NB4 (cell line): ENCODE data around the gene COL23A1.

Experiments used
- DNase-seq: peaks from one replicate; pipeline ENCODE4 v3.0.0; 2010; ENCODE audit warnings: low read depth
- H3K4me3 ChIP-seq: one replicate; pipeline ENCODE4 v1.5.1; 2011; ENCODE audit warnings: mild to moderate bottlenecking, low read depth, low read length, moderate library complexity
- CTCF ChIP-seq: IDR thresholded peaks from one replicate; pipeline ENCODE4 v1.5.1; 2012; ENCODE audit warnings: low read depth, low read length
- MYC ChIP-seq: IDR thresholded peaks from 2 replicates; pipeline ENCODE4 v1.6.1; 2011; ENCODE audit warnings: low read depth, low read length
- POLR2A ChIP-seq: IDR thresholded peaks from 2 replicates; pipeline ENCODE4 v1.6.1; 2011; ENCODE audit warnings: mild to moderate bottlenecking; ENCODE audit not compliant: insufficient read length; ENCODE audit errors: extremely low read depth
- TF ChIP-seq, protein P1 (sequence below): IDR thresholded peaks from 2 replicates; pipeline ENCODE4 v1.6.1; 2011; ENCODE audit warnings: low read depth, low read length

COL23A1 gene

GRCh38 chr5:178415353-178415752, 174.8 kb downstream of the COL23A1 start:
- H3K4me3 ChIP-seq: no peak overlapping the region
- no peak for DNase-seq

DNA sequence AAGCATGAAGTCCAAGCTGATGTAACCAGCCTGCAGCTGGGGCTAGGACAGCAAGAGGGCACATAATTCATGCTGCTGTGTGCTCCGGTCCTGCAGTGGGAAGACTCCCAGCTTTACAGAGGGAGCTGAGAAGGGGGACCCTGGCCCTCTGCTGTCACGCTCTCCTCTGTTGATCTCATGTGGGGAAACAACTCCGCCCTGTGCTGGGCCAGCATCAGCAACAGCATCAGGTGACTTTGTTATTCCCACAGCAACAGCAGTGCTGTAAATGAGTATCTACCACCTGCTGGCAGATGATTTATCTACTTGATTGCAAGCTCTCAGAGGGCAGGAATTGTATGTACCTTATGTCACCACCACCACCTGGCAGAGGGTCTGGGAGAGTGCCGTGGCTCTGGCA, 176.2 kb downstream of the COL23A1 start:
- DNase-seq: no peak
- H3K4me3 ChIP-seq: no peak overlapping the region
- TF ChIP-seq, protein P1, sequence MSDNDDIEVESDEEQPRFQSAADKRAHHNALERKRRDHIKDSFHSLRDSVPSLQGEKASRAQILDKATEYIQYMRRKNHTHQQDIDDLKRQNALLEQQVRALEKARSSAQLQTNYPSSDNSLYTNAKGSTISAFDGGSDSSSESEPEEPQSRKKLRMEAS: no peak
- TF ChIP-seq MYC (no peak), POLR2A (no peak), CTCF (no peak)

More at GRCh38 chr5:178415353-178415752, 174.8 kb downstream of the COL23A1 start:
- TF ChIP-seq, protein P1: no peak
- TF ChIP-seq MYC (no peak), CTCF (no peak), POLR2A (no peak)

GRCh38 chr5:178411083-178411482, 179.1 kb downstream of the COL23A1 start:
- no peak for TF ChIP-seq MYC
- TF ChIP-seq CTCF: no peak
- TF ChIP-seq, protein P1: no peak
- TF ChIP-seq POLR2A: no peak
- H3K4me3 ChIP-seq: no peak overlapping the region
- no peak for DNase-seq

- no peak overlapping the region for H3K4me3 ChIP-seq
- TF ChIP-seq MYC: no peak
- TF ChIP-seq, protein P1: no peak
- no peak for TF ChIP-seq POLR2A
- TF ChIP-seq CTCF: no peak
- no peak for DNase-seq
These were observed 182.5 kb downstream of the COL23A1 start for GRCh38 chr5:178407646-178408045.

DNA sequence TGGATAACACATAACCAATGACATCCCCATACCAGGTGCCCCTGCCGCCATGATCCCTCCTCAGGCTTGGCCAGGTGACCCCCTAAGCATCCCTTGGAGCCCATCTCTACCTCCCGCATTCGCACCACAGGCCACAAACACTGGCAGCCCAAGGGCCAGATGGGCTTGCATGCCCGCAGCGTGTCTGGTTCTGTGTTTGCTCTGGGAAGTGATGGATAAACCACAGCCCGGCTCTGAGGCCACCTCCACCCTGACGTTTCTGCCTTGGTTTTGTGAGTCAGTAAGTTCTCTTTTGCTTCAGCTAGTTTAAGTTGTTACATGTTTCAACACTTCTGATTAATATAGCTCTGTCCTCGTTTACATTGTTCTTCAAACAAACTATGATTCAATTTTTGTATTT, 185.2 kb downstream of the COL23A1 start:
- DNase-seq: no peak
- H3K4me3 ChIP-seq: no peak overlapping the region
- no peak for TF ChIP-seq MYC
- no peak for TF ChIP-seq CTCF
- TF ChIP-seq POLR2A: no peak
- TF ChIP-seq, protein P1: no peak

DNA sequence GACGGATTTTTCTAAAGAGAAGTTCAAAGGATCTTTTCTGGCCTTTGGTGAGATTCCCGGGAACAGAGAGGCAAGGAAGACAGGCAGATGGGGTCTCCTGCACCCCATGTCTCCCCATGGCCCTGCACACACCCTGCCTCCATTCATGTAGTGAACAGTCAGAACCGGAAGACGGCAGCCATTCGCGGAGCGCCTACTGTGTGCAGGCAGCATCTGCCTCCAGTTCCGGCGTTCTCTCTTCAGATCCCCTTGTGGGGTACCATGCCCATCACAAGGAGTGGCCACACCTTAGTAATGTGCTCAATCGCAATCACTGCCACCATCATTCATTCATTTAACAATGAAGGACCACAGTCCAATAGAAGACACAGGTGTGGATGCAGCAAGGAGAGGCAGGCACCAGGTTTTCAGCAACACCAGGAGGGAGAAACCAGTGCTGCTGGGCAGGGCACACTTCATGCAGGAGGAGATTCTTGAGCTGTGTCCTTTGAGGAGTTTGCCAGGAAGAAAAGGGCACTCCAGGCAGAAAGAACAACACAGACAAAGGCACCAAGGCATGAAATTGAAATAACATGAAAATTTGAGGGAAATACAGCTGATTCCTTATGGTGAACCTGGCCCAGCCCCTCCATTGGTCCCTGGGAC, 186.1 kb downstream of the COL23A1 start:
- TF ChIP-seq POLR2A: no peak
- TF ChIP-seq, protein P1: no peak
- TF ChIP-seq MYC: no peak
- TF ChIP-seq CTCF: no peak
- DNase-seq: no peak
- H3K4me3 ChIP-seq: no peak overlapping the region
